ENCODE results near the gene SFN. TPM values are rescaled to one million over a fixed set of nuclear protein-coding genes. Genes with fewer than 3 reads are reported as not detected.

Gene SFN
- total RNA-seq, 2 experiments from 2014 or later, result 0.95 to 3.9 TPM

DNA sequence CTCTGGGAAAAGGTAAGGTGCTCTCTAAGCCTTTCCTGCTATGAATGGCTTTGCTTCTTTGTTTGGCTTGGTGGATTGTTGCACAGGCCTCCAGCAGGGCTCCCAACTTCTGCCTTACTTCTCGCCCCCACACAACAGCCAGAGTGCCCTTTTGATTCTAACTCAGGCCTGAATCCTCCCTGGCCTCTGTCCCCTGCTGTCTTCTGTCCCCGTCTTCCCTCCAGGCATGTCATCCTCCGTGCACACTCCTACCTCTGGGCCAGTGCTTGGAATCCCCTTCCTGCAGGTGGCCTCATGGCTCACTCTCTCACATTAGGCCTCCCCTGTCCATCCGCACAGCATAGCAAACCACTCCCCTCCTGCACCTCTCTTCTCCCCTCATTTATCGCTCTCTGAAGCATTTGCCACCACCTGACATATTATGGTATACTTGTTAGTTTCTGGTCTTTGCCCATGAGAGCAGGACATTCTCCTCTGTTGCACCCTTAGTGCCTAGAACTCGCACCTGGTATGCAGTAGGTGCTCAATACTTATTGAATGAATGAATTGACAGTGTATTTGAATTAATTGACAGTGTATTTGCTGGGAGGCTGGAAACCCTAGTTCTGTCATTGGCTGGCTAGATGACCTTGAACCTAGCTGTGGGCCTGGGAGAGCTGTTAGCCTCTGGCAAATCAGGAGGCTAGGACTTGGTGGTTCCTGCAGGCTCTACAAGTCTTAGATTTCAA, 33.6 kb upstream of the SFN start:
- Histone ChIP-seq H4K20me1 (ENCODE audit: insufficient read depth, low read length) (no peaks in the 10 kb centered on the region), H2AFZ (ENCODE audit: low read length) (no peak overlapping the region), H3K79me2 (ENCODE audit: insufficient read depth, low read depth, low read length) (peaks cover 6% of the 10 kb centered on the region; the same call in 1 of the 2 replicates), H3K9me2 (ENCODE audit: insufficient read depth, low read length) (no peaks in the 10 kb centered on the region), H3K4me2 (ENCODE audit: low read length) (peak overlapping the region; percentile 79), H3K27ac (ENCODE audit: low read depth, low read length, poor library complexity, severe bottlenecking) (peak overlapping the region; percentile 37), H3K4me3 (ENCODE audit: low read depth, low read length, poor library complexity, severe bottlenecking) (peak overlapping the region; percentile 40), H3K9me3 (ENCODE audit: low read length) (no peaks in the 10 kb centered on the region), H3K36me3 (ENCODE audit: insufficient read depth, low read length) (peaks cover 21% of the 10 kb centered on the region; the same call in 1 of the 2 replicates), H3K4me1 (ENCODE audit: insufficient read depth, low read length, poor library complexity, severe bottlenecking) (peaks cover 56% of the 10 kb centered on the region)
- no peak for TF ChIP-seq EZH2phosphoT487 (IDR thresholded peaks at IDR 0.05; ENCODE audit: borderline replicate concordance, low read depth, low read length)
- TF ChIP-seq, protein P1, sequence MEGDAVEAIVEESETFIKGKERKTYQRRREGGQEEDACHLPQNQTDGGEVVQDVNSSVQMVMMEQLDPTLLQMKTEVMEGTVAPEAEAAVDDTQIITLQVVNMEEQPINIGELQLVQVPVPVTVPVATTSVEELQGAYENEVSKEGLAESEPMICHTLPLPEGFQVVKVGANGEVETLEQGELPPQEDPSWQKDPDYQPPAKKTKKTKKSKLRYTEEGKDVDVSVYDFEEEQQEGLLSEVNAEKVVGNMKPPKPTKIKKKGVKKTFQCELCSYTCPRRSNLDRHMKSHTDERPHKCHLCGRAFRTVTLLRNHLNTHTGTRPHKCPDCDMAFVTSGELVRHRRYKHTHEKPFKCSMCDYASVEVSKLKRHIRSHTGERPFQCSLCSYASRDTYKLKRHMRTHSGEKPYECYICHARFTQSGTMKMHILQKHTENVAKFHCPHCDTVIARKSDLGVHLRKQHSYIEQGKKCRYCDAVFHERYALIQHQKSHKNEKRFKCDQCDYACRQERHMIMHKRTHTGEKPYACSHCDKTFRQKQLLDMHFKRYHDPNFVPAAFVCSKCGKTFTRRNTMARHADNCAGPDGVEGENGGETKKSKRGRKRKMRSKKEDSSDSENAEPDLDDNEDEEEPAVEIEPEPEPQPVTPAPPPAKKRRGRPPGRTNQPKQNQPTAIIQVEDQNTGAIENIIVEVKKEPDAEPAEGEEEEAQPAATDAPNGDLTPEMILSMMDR (conservative IDR thresholded peaks at IDR 0.05; ENCODE audit: low read length), result no peak
- no TSS peak for BruUV-seq (replicated peaks)
- no peak for DNase-seq (ENCODE audit: low spot score)
- ChIA-PET POLR2A (interaction anchor here (1.2 kb wide), 1 partner anchor 36 kb away, joined by 5 read pairs; no protein-coding TSS in a partner anchor), CTCF (ENCODE audit: unreplicated experiment) (no interaction called here)
- intact Hi-C loops (cut with micrococcal nuclease; ENCODE audit: unreplicated experiment), result no loop called here

DNA sequence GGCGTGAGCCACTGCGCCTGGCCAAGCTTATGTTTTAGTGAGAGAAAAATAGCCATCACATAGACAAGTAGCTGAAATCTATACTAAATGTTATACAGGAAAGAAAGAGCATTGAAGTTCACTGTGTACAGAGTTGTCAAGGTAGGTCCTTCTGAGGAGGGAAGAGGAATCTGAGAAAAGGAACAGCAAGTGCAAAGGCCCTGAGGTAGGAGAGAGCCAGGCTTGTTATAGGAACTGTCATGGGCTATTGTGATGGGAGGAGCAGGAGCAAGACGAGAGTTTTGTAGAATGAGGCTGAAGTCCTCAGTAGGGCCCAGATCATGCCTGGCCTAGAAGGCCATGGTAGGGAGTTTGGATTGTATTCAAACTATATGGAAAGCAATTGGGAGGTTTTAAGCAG, 31.9 kb upstream of the SFN start:
- DNase-seq (ENCODE audit: low spot score), result no peak
- Histone ChIP-seq H4K20me1 (ENCODE audit: insufficient read depth, low read length) (no peaks in the 10 kb centered on the region), H3K79me2 (ENCODE audit: insufficient read depth, low read depth, low read length) (peaks cover 6% of the 10 kb centered on the region; the same call in 1 of the 2 replicates), H3K9me3 (ENCODE audit: low read length) (no peaks in the 10 kb centered on the region), H2AFZ (ENCODE audit: low read length) (no peak overlapping the region), H3K36me3 (ENCODE audit: insufficient read depth, low read length) (peaks cover 37% of the 10 kb centered on the region; the same call in 1 of the 2 replicates), H3K4me2 (ENCODE audit: low read length) (no peak overlapping the region), H3K4me3 (ENCODE audit: low read depth, low read length, poor library complexity, severe bottlenecking) (no peak overlapping the region), H3K4me1 (ENCODE audit: insufficient read depth, low read length, poor library complexity, severe bottlenecking) (peaks cover 41% of the 10 kb centered on the region), H3K9me2 (ENCODE audit: insufficient read depth, low read length) (no peaks in the 10 kb centered on the region), H3K27ac (ENCODE audit: low read depth, low read length, poor library complexity, severe bottlenecking) (no peak overlapping the region)
- POLR2A ChIA-PET, result interaction anchor here (0.5 to 1.5 kb wide), 2 partner anchors 30 to 331 kb away, joined by 3 to 4 read pairs; no protein-coding TSS in a partner anchor
- no TSS peak for BruUV-seq (replicated peaks)
- CTCF ChIA-PET (ENCODE audit: unreplicated experiment), result interaction anchor here (1.0 kb wide), 1 partner anchor 292 kb away, joined by 3 read pairs; no protein-coding TSS in a partner anchor
- TF ChIP-seq EZH2phosphoT487 (IDR thresholded peaks at IDR 0.05; ENCODE audit: borderline replicate concordance, low read depth, low read length), result no peak
- TF ChIP-seq, protein P1 (conservative IDR thresholded peaks at IDR 0.05; ENCODE audit: low read length), result no peak
- intact Hi-C loops (cut with micrococcal nuclease; ENCODE audit: unreplicated experiment), result no loop called here
